GM18511 (cell line): ENCODE data around the gene DNAAF8.

ENCODE experiments used
- ATAC-seq: cut with Tn5 transposase; IDR thresholded peaks from one replicate; pipeline ENCODE4 v1.9.1; 2021; ENCODE audit warnings: mild to moderate bottlenecking, moderate library complexity; ENCODE audit not compliant: unreplicated experiment

Gene DNAAF8

GRCh38 chr16:4734063-4734729, at the start of gene DNAAF8, which contains the start of gene ANKS3:
Gene DNAAF8 (plus strand): TSS chr16:4734537. CDS start chr16:4736515, 1,978 bp downstream.
Gene ANKS3 (minus strand): TSS chr16:4734271. CDS start chr16:4730149, 4,122 bp downstream.
- peak; percentile 84 for ATAC-seq

GRCh38 chr16:4684763-4685162, 49.6 kb upstream of the DNAAF8 start:
- no peak for ATAC-seq

- no peak for ATAC-seq
Measured at GRCh38 chr16:4685292-4685691, 49.0 kb upstream of the DNAAF8 start.

- ATAC-seq = no peak
Measured at GRCh38 chr16:4685776-4686496, 48.4 kb upstream of the DNAAF8 start.

- ATAC-seq = no peak
Measured at GRCh38 chr16:4686497-4687210, 47.7 kb upstream of the DNAAF8 start.

DNA sequence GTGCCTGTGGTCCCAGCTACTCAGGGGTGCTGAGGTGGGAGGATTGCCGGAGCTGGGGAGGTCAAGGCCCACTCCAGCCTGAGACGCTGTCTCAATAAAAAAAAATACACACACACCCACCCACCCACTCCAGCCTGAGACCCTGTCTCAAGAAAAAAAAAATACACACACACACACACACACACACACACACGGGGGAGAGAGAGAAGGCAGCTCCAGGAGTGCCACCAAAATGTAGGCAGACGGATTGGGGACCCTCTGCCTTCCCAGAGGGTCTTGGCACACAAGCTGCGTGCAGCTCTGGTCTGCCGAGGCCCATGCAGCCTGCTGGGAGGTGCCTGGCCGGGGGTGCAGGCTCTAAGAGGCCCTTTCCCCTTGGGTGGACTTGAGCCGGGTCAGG, 46.9 kb upstream of the DNAAF8 start:
- no peak for ATAC-seq

- no peak for ATAC-seq
Measured at GRCh38 chr16:4687946-4688673, 46.2 kb upstream of the DNAAF8 start.

DNA sequence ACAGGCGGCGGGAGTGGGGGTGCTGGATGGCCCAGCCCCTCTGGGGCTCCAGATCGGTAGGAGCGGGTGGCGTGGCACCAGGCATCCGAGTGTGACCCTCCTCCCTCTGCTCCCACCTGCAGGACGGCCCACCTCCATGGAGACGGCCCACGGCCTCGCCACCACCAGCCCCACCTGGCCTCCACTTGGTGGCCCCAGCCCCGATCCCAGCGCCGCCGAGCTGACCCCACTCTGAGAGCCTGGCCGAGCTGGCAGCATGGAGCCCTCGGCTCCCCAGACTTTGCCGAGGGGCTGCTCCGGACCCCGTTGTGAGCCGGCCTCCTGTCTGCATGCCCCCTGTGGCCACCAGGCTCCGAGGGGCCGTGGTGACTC, 45.7 kb upstream of the DNAAF8 start:
- ATAC-seq = no peak

GRCh38 chr16:4689091-4689671, 45.2 kb upstream of the DNAAF8 start:
- ATAC-seq = no peak

- no peak for ATAC-seq
Measured at GRCh38 chr16:4689864-4690704, 44.3 kb upstream of the DNAAF8 start.

- ATAC-seq = no peak
Measured at GRCh38 chr16:4690946-4691665, 43.2 kb upstream of the DNAAF8 start.

DNA sequence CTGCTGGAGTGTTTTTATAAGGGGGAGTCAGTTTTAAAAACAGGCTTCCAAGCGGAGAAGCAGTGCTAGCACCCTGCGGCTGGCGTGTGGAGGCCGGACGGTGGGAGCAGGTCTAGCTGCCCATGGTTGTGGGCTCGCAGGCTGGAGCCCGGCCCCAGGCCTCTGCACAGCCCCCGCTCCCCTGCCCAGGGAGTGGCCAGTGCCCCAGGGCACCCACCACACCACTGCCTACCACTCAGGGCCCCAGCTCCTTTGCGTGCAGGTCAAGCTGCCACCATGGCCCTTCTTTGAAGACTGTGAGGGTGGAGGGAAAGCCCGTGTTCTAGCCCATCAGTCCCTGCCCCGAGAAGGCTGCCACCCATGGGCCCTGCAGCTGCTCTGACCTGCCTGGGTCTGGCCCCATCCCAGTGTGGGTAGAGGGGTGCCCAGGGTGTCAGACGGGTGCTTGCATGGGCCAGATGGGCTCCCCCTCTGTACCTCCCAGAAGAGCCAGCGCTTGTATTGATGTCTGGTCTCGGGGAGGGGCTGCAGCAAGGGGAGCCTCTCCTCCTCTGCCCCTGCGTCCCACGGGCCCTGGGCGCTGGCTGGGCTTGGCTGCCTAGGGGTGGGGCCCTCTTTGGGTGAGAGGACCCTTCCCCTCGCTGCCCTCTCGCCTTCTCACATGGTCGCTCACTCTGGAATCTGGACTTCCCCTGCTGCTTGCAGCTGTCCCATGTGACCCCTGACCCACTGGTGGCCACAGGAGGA, 42.5 kb upstream of the DNAAF8 start:
- no peak for ATAC-seq

GRCh38 chr16:4692460-4693295, 41.7 kb upstream of the DNAAF8 start:
- peak; percentile 19 for ATAC-seq

GRCh38 chr16:4693296-4693955, 40.9 kb upstream of the DNAAF8 start, which contains the start of gene NUDT16L1:
Gene NUDT16L1 (plus strand): TSS chr16:4693562. CDS start chr16:4693727, 165 bp downstream.
- ATAC-seq = peak; percentile 97

DNA sequence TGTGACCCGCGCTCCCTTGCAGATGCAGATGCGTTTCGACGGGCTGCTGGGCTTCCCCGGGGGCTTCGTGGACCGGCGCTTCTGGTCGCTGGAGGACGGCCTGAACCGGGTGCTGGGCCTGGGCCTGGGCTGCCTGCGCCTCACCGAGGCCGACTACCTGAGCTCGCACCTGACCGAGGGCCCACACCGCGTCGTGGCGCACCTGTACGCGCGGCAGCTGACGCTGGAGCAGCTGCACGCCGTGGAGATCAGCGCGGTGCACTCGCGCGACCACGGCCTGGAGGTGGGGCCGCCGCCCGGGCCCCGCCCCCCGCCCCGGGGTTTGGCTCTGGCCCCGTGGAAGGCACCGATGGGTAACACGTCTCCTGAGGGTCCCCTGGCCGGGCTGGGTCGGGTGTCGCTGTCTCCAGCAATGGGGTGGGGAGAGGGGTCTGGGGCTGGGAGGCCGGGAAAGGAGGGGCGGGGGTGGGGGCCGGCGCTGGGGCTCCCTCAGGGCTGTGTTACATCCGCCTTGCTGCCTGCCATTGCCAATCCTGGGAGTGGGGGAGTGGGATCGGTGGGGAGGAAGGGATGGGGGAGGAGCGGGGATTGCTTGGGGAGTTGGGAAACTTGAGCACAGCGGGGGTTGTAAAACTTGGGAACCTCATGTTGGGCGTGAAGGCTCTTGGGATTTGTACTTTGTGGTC, 40.2 kb upstream of the DNAAF8 start:
- peak; percentile 27 for ATAC-seq
